ENCODE results near the gene UBAC1. TPM values are rescaled to one million over a fixed set of nuclear protein-coding genes. Genes with fewer than 3 reads are reported as not detected.

The UBAC1 gene
- total and polyA plus RNA-seq, 10 of the 15 experiments (the other 5 are each of a cell fraction or from before 2014, with no cell fraction given): 16.7 to 54.6 (median 38.5) TPM

GRCh38 chr9:135960411-135961276, 529 bp downstream of the UBAC1 start (continued):
- TF ChIP-seq, protein P1, sequence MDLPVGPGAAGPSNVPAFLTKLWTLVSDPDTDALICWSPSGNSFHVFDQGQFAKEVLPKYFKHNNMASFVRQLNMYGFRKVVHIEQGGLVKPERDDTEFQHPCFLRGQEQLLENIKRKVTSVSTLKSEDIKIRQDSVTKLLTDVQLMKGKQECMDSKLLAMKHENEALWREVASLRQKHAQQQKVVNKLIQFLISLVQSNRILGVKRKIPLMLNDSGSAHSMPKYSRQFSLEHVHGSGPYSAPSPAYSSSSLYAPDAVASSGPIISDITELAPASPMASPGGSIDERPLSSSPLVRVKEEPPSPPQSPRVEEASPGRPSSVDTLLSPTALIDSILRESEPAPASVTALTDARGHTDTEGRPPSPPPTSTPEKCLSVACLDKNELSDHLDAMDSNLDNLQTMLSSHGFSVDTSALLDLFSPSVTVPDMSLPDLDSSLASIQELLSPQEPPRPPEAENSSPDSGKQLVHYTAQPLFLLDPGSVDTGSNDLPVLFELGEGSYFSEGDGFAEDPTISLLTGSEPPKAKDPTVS (IDR thresholded peaks at IDR 0.05; ENCODE audit: low read depth, low read length): no peak
- no peak for TF ChIP-seq RAD51 (IDR thresholded peaks at IDR 0.05)
- peak; percentile 90 for TF ChIP-seq NR2F1 (conservative IDR thresholded peaks at IDR 0.05)
- TF ChIP-seq EGR1 (IDR thresholded peaks at IDR 0.05; ENCODE audit: borderline replicate concordance in 1 of 2, low read depth in 2 of 2, low read length in 2 of 2): 0 out of 3 replicates have a peak, but pooled peaks of 1 of the 2 experiments have one; percentile 11
- no peak for TF ChIP-seq BMI1 (IDR thresholded peaks at IDR 0.05; ENCODE audit: borderline replicate concordance)
- TF ChIP-seq EED (IDR thresholded peaks at IDR 0.05; ENCODE audit: low read depth): 0 out of 2 replicates have a peak, but pooled peaks have one; percentile 10
- peak; percentile 73 for TF ChIP-seq POLR2A (IDR thresholded peaks at IDR 0.05; ENCODE audit: low read depth, low read length)
- no peak for TF ChIP-seq ZNF384 (IDR thresholded peaks at IDR 0.05; ENCODE audit: borderline replicate concordance, low read depth, low read length)
- TF ChIP-seq ZBED1 (IDR thresholded peaks at IDR 0.05; ENCODE audit: borderline replicate concordance): no peak
- no peak for TF ChIP-seq HDAC6 (IDR thresholded peaks at IDR 0.05; ENCODE audit: unreplicated experiment)
- TF ChIP-seq, protein P2, sequence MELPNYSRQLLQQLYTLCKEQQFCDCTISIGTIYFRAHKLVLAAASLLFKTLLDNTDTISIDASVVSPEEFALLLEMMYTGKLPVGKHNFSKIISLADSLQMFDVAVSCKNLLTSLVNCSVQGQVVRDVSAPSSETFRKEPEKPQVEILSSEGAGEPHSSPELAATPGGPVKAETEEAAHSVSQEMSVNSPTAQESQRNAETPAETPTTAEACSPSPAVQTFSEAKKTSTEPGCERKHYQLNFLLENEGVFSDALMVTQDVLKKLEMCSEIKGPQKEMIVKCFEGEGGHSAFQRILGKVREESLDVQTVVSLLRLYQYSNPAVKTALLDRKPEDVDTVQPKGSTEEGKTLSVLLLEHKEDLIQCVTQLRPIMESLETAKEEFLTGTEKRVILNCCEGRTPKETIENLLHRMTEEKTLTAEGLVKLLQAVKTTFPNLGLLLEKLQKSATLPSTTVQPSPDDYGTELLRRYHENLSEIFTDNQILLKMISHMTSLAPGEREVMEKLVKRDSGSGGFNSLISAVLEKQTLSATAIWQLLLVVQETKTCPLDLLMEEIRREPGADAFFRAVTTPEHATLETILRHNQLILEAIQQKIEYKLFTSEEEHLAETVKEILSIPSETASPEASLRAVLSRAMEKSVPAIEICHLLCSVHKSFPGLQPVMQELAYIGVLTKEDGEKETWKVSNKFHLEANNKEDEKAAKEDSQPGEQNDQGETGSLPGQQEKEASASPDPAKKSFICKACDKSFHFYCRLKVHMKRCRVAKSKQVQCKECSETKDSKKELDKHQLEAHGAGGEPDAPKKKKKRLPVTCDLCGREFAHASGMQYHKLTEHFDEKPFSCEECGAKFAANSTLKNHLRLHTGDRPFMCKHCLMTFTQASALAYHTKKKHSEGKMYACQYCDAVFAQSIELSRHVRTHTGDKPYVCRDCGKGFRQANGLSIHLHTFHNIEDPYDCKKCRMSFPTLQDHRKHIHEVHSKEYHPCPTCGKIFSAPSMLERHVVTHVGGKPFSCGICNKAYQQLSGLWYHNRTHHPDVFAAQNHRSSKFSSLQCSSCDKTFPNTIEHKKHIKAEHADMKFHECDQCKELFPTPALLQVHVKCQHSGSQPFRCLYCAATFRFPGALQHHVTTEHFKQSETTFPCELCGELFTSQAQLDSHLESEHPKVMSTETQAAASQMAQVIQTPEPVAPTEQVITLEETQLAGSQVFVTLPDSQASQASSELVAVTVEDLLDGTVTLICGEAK (IDR thresholded peaks at IDR 0.05; ENCODE audit: borderline replicate concordance): no peak
- no peak for TF ChIP-seq MYB (IDR thresholded peaks at IDR 0.05; ENCODE audit: borderline replicate concordance, low read depth, low read length)
- no peak for TF ChIP-seq GABPA (IDR thresholded peaks at IDR 0.05; ENCODE audit: low read depth)
- TF ChIP-seq NBN (IDR thresholded peaks at IDR 0.05): no peak
- TF ChIP-seq BACH1 (IDR thresholded peaks at IDR 0.05; ENCODE audit: borderline replicate concordance): no peak
- 0 out of 2 replicates have a peak, but pooled peaks have one; percentile 19 for TF ChIP-seq ZNF687 (IDR thresholded peaks at IDR 0.05)
- no peak for TF ChIP-seq HCFC1 (IDR thresholded peaks at IDR 0.05; ENCODE audit: low read length)
- TF ChIP-seq GATAD2B (conservative IDR thresholded peaks at IDR 0.05; ENCODE audit: low read depth): peak; percentile 77; the same call in 1 of the 2 replicates
